Activated CD4-positive, alpha-beta T cell treated with anti-CD3 and anti-CD28 coated beads, Interleukin-2, Interleukin-4, amounts not matched to agents 100 ng/mL and 50 ng/mL, durations not matched to agents 16 hours and 8 hours (primary cell): Measurements from ENCODE around the gene PWWP2B.
"Not testable (repeated sequence)": the region's sequence is repeated elsewhere in the genome, so short reads cannot be mapped to it uniquely, and the experiment has no call there.

ENCODE experiments used
- DNase-seq: peaks from one replicate; pipeline ENCODE4 v3.0.0-alpha.2; 2020; ENCODE audit warnings: low spot score

The PWWP2B gene

GRCh38 chr10:132382231-132382922, 14.6 kb upstream of the PWWP2B start:
- DNase-seq, result no peak

- DNase-seq, result no peak
Observed at GRCh38 chr10:132383101-132383500, 13.9 kb upstream of the PWWP2B start.

- DNase-seq, result no peak
Observed at GRCh38 chr10:132383751-132384196, 13.2 kb upstream of the PWWP2B start.

- DNase-seq, result no peak
Observed at GRCh38 chr10:132384618-132385388, 12.2 kb upstream of the PWWP2B start.

GRCh38 chr10:132385389-132385667, 11.7 kb upstream of the PWWP2B start:
- DNase-seq, result no peak

GRCh38 chr10:132385721-132386418, 11.1 kb upstream of the PWWP2B start:
- DNase-seq, result no peak

GRCh38 chr10:132386419-132386831, 10.6 kb upstream of the PWWP2B start:
- no peak for DNase-seq

- DNase-seq, result not testable (repeated sequence)
Observed at GRCh38 chr10:132386896-132387295, 10.1 kb upstream of the PWWP2B start.

GRCh38 chr10:132387764-132388210, 9.2 kb upstream of the PWWP2B start:
- peak; percentile 43 for DNase-seq

- no peak for DNase-seq
Observed at GRCh38 chr10:132388891-132389432, 8.0 kb upstream of the PWWP2B start.

GRCh38 chr10:132389433-132390169, 7.4 kb upstream of the PWWP2B start:
- DNase-seq, result no peak

- no peak for DNase-seq
Observed at GRCh38 chr10:132390170-132390920, 6.7 kb upstream of the PWWP2B start.

GRCh38 chr10:132390921-132391675, 5.9 kb upstream of the PWWP2B start:
- DNase-seq, result no peak

- no peak for DNase-seq
Observed at GRCh38 chr10:132391676-132392020, 5.4 kb upstream of the PWWP2B start.

- no peak for DNase-seq
Observed at GRCh38 chr10:132392184-132392800, 4.7 kb upstream of the PWWP2B start.

- DNase-seq, result no peak
Observed at GRCh38 chr10:132392811-132393694, 3.9 kb upstream of the PWWP2B start.

- DNase-seq, result no peak
Observed at GRCh38 chr10:132393695-132394181, 3.3 kb upstream of the PWWP2B start.

- no peak for DNase-seq
Observed at GRCh38 chr10:132394201-132394811, 2.7 kb upstream of the PWWP2B start.
